Measurements from ENCODE around the gene EIF4EBP3. TPM values are rescaled to one million over a fixed set of nuclear protein-coding genes. Genes with fewer than 3 reads are reported as not detected.

EIF4EBP3 gene
- total and polyA plus RNA-seq, 2 donors (not counting 3 experiments of a cell fraction or from before 2014, with no cell fraction given): 3.7 to 7.6 TPM

DNA sequence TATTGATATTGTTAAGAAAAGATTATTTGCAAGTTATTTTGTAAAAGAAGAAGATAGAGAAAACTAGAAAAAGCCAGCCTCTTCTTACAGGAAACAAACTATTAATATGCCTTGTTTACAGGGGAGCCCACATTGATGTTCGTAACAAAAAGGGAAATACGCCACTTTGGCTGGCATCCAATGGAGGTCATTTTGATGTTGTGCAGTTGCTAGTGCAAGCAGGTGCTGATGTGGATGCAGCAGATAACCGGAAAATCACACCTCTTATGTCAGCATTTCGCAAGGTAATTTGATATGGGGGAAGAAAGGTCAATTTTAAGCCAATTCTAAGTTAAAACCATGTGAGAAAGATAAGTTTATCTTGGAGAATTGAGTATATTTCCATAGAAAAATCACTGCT is 37.6 kb upstream of the EIF4EBP3 start:
- POLR2A ChIA-PET: no interaction called here
- no peak overlapping the region for H3K27ac ChIP-seq (ENCODE audit: insufficient read depth, low read depth, low read length)
- no peaks in the 10 kb centered on the region for H3K4me1 ChIP-seq (ENCODE audit: control insufficient read depth, extremely low read depth, insufficient read depth, low read length)
- BruUV-seq (replicated peaks): no TSS peak
- H3K9ac ChIP-seq (replicated peaks; ENCODE audit: extremely low read depth, insufficient read depth, low read length): no peak overlapping the region
- no peaks in the 10 kb centered on the region for H3K27me3 ChIP-seq (ENCODE audit: control insufficient read depth in 2 of 2, insufficient read depth in 2 of 2, low read length in 2 of 2)
- H3K79me2 ChIP-seq (ENCODE audit: control insufficient read depth, insufficient read depth, low read length): no peaks in the 10 kb centered on the region
- DNase-seq (ENCODE audit: low read depth, low spot score): no peak
- FAIRE-seq: no peak
- no peak overlapping the region for H2AFZ ChIP-seq (ENCODE audit: low read depth, low read length)
- intact Hi-C loops (cut with micrococcal nuclease) (no loop called here), dilution Hi-C loops (cut with MboI; ENCODE audit: extremely low pct_ligation_motif_present, low sequenced_read_pairs) (no loop called here)
- H3K4me3 ChIP-seq (replicated peaks in 1 of 3; ENCODE audit: insufficient read depth in 1 of 3, low read depth in 1 of 3, low read length in 3 of 3): no peak overlapping the region
- no peaks in the 10 kb centered on the region for H3K9me1 ChIP-seq (replicated peaks; ENCODE audit: control insufficient read depth, extremely low read depth, insufficient read depth, low read length)
- peaks cover 10 to 24% of the 10 kb centered on the region in 2 experiments for H3K36me3 ChIP-seq (ENCODE audit: control insufficient read depth in 2 of 2, extremely low read depth in 1 of 2, insufficient read depth in 2 of 2, low read length in 2 of 2)
- H3K9me3 ChIP-seq (replicated peaks; ENCODE audit: control insufficient read depth, insufficient read depth, low read length): no peaks in the 10 kb centered on the region
- TF ChIP-seq GATA2 (IDR thresholded peaks at IDR 0.05; ENCODE audit: insufficient read depth, insufficient read length, low read depth, low read length): no peak
- TF ChIP-seq POLR2A (IDR thresholded peaks at IDR 0.05; ENCODE audit: low read depth, low read length): no peak
- no peak for TF ChIP-seq JUN (IDR thresholded peaks at IDR 0.05; ENCODE audit: borderline replicate concordance, insufficient read depth, insufficient read length, low read depth)
- CTCF ChIA-PET: interaction anchor here (0.9 kb wide), 1 partner anchor 18 kb away, joined by 4 read pairs; no protein-coding TSS in a partner anchor
- no peaks in the 10 kb centered on the region for H4K20me1 ChIP-seq (replicated peaks; ENCODE audit: control insufficient read depth, extremely low read depth, insufficient read depth, low read length)
- no peak overlapping the region for H3K4me2 ChIP-seq (ENCODE audit: insufficient read depth, low read length)

DNA sequence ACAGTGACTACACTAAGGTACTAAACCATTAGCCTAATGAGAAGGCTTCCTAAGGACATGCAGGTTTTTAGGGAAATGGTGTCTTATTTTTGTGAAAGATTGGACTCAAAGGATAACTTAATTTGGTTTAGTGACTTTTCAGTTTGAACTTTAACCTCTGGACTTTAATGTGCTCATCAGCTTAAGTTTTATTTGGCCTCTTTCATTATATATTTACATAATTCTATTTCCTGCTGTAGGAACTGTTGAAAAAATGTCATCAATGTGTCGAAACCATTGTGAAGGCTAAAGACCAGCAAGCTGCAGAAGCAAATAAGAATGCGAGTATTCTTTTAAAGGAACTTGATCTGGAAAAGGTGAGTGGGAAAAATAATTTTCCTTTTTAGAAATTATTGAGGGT is 34.3 kb upstream of the EIF4EBP3 start:
- no peak for DNase-seq (ENCODE audit: low read depth, low spot score)
- no peaks in the 10 kb centered on the region for H3K9me3 ChIP-seq (replicated peaks; ENCODE audit: control insufficient read depth, insufficient read depth, low read length)
- intact Hi-C loops (cut with micrococcal nuclease): no loop called here
- H4K20me1 ChIP-seq (replicated peaks; ENCODE audit: control insufficient read depth, extremely low read depth, insufficient read depth, low read length): no peaks in the 10 kb centered on the region
- no peaks in the 10 kb centered on the region for H3K27me3 ChIP-seq (ENCODE audit: control insufficient read depth in 2 of 2, insufficient read depth in 2 of 2, low read length in 2 of 2)
- no peak for FAIRE-seq
- H3K36me3 ChIP-seq (ENCODE audit: control insufficient read depth in 2 of 2, extremely low read depth in 1 of 2, insufficient read depth in 2 of 2, low read length in 2 of 2): peaks cover 3 to 4% of the 10 kb centered on the region in 2 experiments
- H3K9ac ChIP-seq (replicated peaks; ENCODE audit: extremely low read depth, insufficient read depth, low read length): no peak overlapping the region
- no peaks in the 10 kb centered on the region for H3K4me1 ChIP-seq (ENCODE audit: control insufficient read depth, extremely low read depth, insufficient read depth, low read length)
- no peak overlapping the region for H3K4me2 ChIP-seq (ENCODE audit: insufficient read depth, low read length)
- ChIA-PET POLR2A (no interaction called here), CTCF (interaction anchor here (0.7 to 1.4 kb wide), 3 partner anchors 12 to 122 kb away, joined by 3 to 4 read pairs (median 3); no protein-coding TSS in a partner anchor)
- no peak overlapping the region for H3K27ac ChIP-seq (ENCODE audit: insufficient read depth, low read depth, low read length)
- dilution Hi-C loops (cut with MboI; ENCODE audit: extremely low pct_ligation_motif_present, low sequenced_read_pairs): no loop called here
- H3K9me1 ChIP-seq (replicated peaks; ENCODE audit: control insufficient read depth, extremely low read depth, insufficient read depth, low read length): no peaks in the 10 kb centered on the region
- no peak overlapping the region for H3K4me3 ChIP-seq (replicated peaks in 1 of 3; ENCODE audit: insufficient read depth in 1 of 3, low read depth in 1 of 3, low read length in 3 of 3)
- H2AFZ ChIP-seq (ENCODE audit: low read depth, low read length): no peak overlapping the region
- no peak for TF ChIP-seq GATA2 (IDR thresholded peaks at IDR 0.05; ENCODE audit: insufficient read depth, insufficient read length, low read depth, low read length)
- no peak for TF ChIP-seq POLR2A (IDR thresholded peaks at IDR 0.05; ENCODE audit: low read depth, low read length)
- TF ChIP-seq, protein P1, sequence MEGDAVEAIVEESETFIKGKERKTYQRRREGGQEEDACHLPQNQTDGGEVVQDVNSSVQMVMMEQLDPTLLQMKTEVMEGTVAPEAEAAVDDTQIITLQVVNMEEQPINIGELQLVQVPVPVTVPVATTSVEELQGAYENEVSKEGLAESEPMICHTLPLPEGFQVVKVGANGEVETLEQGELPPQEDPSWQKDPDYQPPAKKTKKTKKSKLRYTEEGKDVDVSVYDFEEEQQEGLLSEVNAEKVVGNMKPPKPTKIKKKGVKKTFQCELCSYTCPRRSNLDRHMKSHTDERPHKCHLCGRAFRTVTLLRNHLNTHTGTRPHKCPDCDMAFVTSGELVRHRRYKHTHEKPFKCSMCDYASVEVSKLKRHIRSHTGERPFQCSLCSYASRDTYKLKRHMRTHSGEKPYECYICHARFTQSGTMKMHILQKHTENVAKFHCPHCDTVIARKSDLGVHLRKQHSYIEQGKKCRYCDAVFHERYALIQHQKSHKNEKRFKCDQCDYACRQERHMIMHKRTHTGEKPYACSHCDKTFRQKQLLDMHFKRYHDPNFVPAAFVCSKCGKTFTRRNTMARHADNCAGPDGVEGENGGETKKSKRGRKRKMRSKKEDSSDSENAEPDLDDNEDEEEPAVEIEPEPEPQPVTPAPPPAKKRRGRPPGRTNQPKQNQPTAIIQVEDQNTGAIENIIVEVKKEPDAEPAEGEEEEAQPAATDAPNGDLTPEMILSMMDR (IDR thresholded peaks at IDR 0.05; ENCODE audit: extremely low read depth in 1 of 2, insufficient read depth in 1 of 2, low read depth in 1 of 2, low read length in 2 of 2): no peak
- no peak for TF ChIP-seq FOS (IDR thresholded peaks at IDR 0.05; ENCODE audit: borderline replicate concordance, insufficient read depth, low read length)
- TF ChIP-seq MYC (IDR thresholded peaks at IDR 0.05; ENCODE audit: low read depth, low read length): no peak
- TF ChIP-seq, protein P2, sequence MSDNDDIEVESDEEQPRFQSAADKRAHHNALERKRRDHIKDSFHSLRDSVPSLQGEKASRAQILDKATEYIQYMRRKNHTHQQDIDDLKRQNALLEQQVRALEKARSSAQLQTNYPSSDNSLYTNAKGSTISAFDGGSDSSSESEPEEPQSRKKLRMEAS (IDR thresholded peaks at IDR 0.05; ENCODE audit: insufficient read depth, insufficient read length): no peak
- TF ChIP-seq EZH2 (IDR thresholded peaks at IDR 0.05; ENCODE audit: borderline replicate concordance, low read depth, low read length, severe bottlenecking): no peak
- no peak for TF ChIP-seq JUN (IDR thresholded peaks at IDR 0.05; ENCODE audit: borderline replicate concordance, insufficient read depth, insufficient read length, low read depth)
- no peak for TF ChIP-seq POLR2AphosphoS5 (IDR thresholded peaks at IDR 0.05; ENCODE audit: insufficient read depth, low read depth, low read length)
- no peaks in the 10 kb centered on the region for H3K79me2 ChIP-seq (ENCODE audit: control insufficient read depth, insufficient read depth, low read length)
- no TSS peak for BruUV-seq (replicated peaks)

Measured in endothelial cell of umbilical vein (primary cell).